Body of pancreas (tissue), 4 donors: Measurements from ENCODE around the gene ATRNL1. TPM values are rescaled to one million over a fixed set of nuclear protein-coding genes. Genes with fewer than 3 reads are reported as not detected.

Source experiments
- ATAC-seq: fragments of 150-250 bp; one replicate; pipeline ENCODE4 v1.9.1; 2016
- DNase-seq, 4 donors: peaks; one replicate each; pipeline ENCODE4 v3.0.0-alpha.2; 2019
- H3K27ac ChIP-seq, 4 donors: fragments of 200-600 bp; sonication (generic); 1 replicate in 3 of 4; 2 replicates in 1 of 4; pipeline versions ENCODE4 v1.5.1 to v1.6.1; 2016 to 2019; ENCODE audit warnings: mild to moderate bottlenecking in 1 of 4, mixed read lengths in 1 of 4, moderate library complexity in 1 of 4
- H3K27me3 ChIP-seq, 2 donors: fragments of 200-600 bp; sonication (generic); one replicate each; pipeline ENCODE4 v1.6.0; 2016; ENCODE audit warnings: mild to moderate bottlenecking in 1 of 2
- H3K36me3 ChIP-seq, 2 donors: fragments of 200-600 bp; sonication (generic); replicated peaks in 1 of 2; 2 replicates each; pipeline ENCODE4 v1.5.1; 2016; ENCODE audit warnings: low read depth in 2 of 2; ENCODE audit not compliant: insufficient read depth in 1 of 2
- H3K4me1 ChIP-seq: fragments of 200-600 bp; sonication (generic); one replicate; pipeline ENCODE4 v1.6.0; 2016
- H3K4me3 ChIP-seq, 2 donors: fragments of 200-600 bp; sonication (generic); 1 replicate in 1 of 2; 2 replicates in 1 of 2; pipeline ENCODE4 v1.5.1; 2016 to 2019
- H3K9me3 ChIP-seq, 3 donors: fragments of 200-600 bp; sonication (generic); 1 replicate in 2 of 3; 2 replicates in 1 of 3; pipeline ENCODE4 v1.5.1; 2016
- POLR2A ChIP-seq, 3 donors: fragments of 450-650 bp; IDR thresholded peaks; one replicate each; pipeline ENCODE4 v1.6.1; 2016; ENCODE audit warnings: antibody characterized with exemption in 3 of 3, mild to moderate bottlenecking in 2 of 3
- WGBS, 2 donors: methylation state at CpG; one replicate each; pipeline ENCODE4 v1.1.5; 2017; 5-methylcytosine and 5-hydroxymethylcytosine counted together
- intact Hi-C: fragments of 100-400 bp; cut with DNase I; formaldehyde crosslinking; loops from one replicate; pipeline ENCODE4 v1.15.1; 2023
- total RNA-seq, 2 donors: library from RNA; depleted of rRNA; stranded (reverse); fragments of >200 nt; gene quantifications; one replicate each; pipeline ENCODE4 v1.1.0, GENCODE V29; 2016
- TF ChIP-seq, protein P1 (sequence below), 7 experiments: fragments of 450-650 bp in 4 of 7; fragments of 200-600 bp in 3 of 7; sonication (generic) in 3 of 7; IDR thresholded peaks; one replicate each; pipeline ENCODE4 v1.5.1; 2016 to 2019; ENCODE audit warnings: antibody characterized with exemption in 7 of 7

ATRNL1 gene
- total RNA-seq, 2 donors from 2014 or later, result 3.0 to 6.5 TPM

- no peak overlapping the region for H3K4me3 ChIP-seq
- no peaks in the 10 kb centered on the region for H3K9me3 ChIP-seq
- no peak for ATAC-seq
- no peaks in the 10 kb centered on the region for H3K36me3 ChIP-seq
- H3K27ac ChIP-seq, result no peak overlapping the region
- intact Hi-C loops, result no loop called here
- no peak for TF ChIP-seq POLR2A (IDR thresholded peaks at IDR 0.05)
- TF ChIP-seq, protein P1, sequence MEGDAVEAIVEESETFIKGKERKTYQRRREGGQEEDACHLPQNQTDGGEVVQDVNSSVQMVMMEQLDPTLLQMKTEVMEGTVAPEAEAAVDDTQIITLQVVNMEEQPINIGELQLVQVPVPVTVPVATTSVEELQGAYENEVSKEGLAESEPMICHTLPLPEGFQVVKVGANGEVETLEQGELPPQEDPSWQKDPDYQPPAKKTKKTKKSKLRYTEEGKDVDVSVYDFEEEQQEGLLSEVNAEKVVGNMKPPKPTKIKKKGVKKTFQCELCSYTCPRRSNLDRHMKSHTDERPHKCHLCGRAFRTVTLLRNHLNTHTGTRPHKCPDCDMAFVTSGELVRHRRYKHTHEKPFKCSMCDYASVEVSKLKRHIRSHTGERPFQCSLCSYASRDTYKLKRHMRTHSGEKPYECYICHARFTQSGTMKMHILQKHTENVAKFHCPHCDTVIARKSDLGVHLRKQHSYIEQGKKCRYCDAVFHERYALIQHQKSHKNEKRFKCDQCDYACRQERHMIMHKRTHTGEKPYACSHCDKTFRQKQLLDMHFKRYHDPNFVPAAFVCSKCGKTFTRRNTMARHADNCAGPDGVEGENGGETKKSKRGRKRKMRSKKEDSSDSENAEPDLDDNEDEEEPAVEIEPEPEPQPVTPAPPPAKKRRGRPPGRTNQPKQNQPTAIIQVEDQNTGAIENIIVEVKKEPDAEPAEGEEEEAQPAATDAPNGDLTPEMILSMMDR (IDR thresholded peaks at IDR 0.05), result no peak
- no peaks in the 10 kb centered on the region for H3K4me1 ChIP-seq
- no peaks in the 10 kb centered on the region for H3K27me3 ChIP-seq
- no peak for DNase-seq
- 93% methylated on average over 4 of the region's 4 CpGs for WGBS, 2 donors
These were observed 773.5 kb downstream of the ATRNL1 start for GRCh38 chr10:115866691-115867090.

- Histone ChIP-seq H3K27me3 (no peaks in the 10 kb centered on the region), H3K9me3 (no peaks in the 10 kb centered on the region), H3K4me3 (no peak overlapping the region), H3K27ac (no peak overlapping the region), H3K36me3 (no peaks in the 10 kb centered on the region), H3K4me1 (no peaks in the 10 kb centered on the region)
- 46 to 55% methylated on average over 2 of the region's 2 CpGs for WGBS, 2 donors
- no peak for ATAC-seq
- no peak for TF ChIP-seq POLR2A (IDR thresholded peaks at IDR 0.05)
- TF ChIP-seq, protein P1 (IDR thresholded peaks at IDR 0.05), result no peak
- DNase-seq, result no peak
- intact Hi-C loops, result no loop called here
These were observed 774.1 kb downstream of the ATRNL1 start for GRCh38 chr10:115867305-115867704.

DNA sequence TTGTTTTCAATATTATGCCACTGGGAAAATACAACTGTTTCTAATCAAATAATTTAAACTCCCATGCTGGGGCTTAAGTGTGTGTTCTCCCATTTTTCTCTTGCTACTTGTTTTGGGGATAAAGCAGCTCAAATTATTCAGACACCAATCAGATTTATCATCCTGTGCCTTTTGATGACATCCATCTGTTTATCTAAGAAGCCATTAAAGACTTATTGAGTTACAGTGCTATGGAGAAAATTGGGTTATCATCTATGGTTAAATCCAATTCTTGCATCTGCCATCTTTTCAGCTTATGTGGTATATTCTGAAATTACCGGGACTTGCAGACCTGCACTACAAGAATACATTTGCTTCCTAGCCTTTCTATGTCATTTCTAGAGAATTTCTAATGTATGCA, 778.7 kb downstream of the ATRNL1 start:
- Histone ChIP-seq H3K36me3 (no peaks in the 10 kb centered on the region), H3K27me3 (no peaks in the 10 kb centered on the region), H3K9me3 (no peaks in the 10 kb centered on the region), H3K27ac (no peak overlapping the region), H3K4me1 (no peaks in the 10 kb centered on the region), H3K4me3 (no peak overlapping the region)
- WGBS, 2 donors, result 95 to 96% methylated on average over 1 of the region's 1 CpG
- DNase-seq, result no peak
- ATAC-seq, result no peak
- TF ChIP-seq POLR2A (IDR thresholded peaks at IDR 0.05), result no peak
- TF ChIP-seq, protein P1 (IDR thresholded peaks at IDR 0.05), result no peak
- intact Hi-C loops, result no loop called here

GRCh38 chr10:115875172-115875571, 782.0 kb downstream of the ATRNL1 start:
- Histone ChIP-seq H3K27me3 (no peaks in the 10 kb centered on the region), H3K4me3 (no peak overlapping the region), H3K9me3 (no peaks in the 10 kb centered on the region), H3K27ac (no peak overlapping the region), H3K4me1 (no peaks in the 10 kb centered on the region), H3K36me3 (no peaks in the 10 kb centered on the region)
- ATAC-seq (no peak), DNase-seq (no peak)
- TF ChIP-seq, protein P1 (IDR thresholded peaks at IDR 0.05), result no peak
- TF ChIP-seq POLR2A (IDR thresholded peaks at IDR 0.05), result no peak
- intact Hi-C loops, result no loop called here
- WGBS, 2 donors, result 90% methylated on average over 2 of the region's 2 CpGs

GRCh38 chr10:115879372-115880089, 786.4 kb downstream of the ATRNL1 start:
- 65 to 66% methylated on average over 6 of the region's 6 CpGs for WGBS, 2 donors
- Histone ChIP-seq H3K27ac (no peak overlapping the region), H3K9me3 (no peaks in the 10 kb centered on the region), H3K4me1 (no peaks in the 10 kb centered on the region), H3K27me3 (no peaks in the 10 kb centered on the region), H3K36me3 (no peaks in the 10 kb centered on the region), H3K4me3 (no peak overlapping the region)
- TF ChIP-seq, protein P1 (IDR thresholded peaks at IDR 0.05), result no peak
- TF ChIP-seq POLR2A (IDR thresholded peaks at IDR 0.05), result no peak
- intact Hi-C loops, result no loop called here
- DNase-seq (no peak), ATAC-seq (no peak)
